ENCODE results near the gene BUB1B.

BUB1B gene

DNA sequence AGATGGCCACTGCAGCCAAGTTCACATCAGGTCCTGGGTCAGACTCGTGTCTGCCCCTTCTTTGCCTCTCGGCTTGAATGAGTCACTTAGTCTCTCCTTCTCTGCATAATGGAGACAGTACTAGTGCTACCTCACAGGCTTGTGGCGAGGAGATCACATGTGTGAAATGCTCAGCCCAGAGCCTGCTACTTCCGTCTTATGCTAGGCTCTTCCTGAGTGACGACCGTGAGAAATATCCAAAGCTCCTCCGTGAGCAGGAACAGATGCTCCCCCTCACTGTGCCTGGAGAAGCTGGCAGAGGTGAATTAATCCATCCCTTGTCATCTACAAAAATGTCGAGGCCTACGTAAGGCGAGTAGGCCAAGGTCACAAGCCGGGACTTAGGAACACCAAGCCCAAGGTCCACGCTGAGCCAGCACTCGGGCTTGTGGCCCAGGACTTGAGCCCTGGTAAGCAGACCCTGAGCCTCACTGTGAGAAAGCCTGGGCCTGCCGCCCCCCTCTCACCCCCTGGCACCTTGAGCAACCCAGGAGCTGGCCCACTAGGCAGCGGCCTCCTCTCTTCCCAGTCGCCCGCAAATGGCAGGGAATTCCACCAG, 95.9 kb downstream of the BUB1B start:
- ATAC-seq (ENCODE audit: low read depth) = no peak
- DNase-seq (ENCODE audit: low spot score) = no peak

DNA sequence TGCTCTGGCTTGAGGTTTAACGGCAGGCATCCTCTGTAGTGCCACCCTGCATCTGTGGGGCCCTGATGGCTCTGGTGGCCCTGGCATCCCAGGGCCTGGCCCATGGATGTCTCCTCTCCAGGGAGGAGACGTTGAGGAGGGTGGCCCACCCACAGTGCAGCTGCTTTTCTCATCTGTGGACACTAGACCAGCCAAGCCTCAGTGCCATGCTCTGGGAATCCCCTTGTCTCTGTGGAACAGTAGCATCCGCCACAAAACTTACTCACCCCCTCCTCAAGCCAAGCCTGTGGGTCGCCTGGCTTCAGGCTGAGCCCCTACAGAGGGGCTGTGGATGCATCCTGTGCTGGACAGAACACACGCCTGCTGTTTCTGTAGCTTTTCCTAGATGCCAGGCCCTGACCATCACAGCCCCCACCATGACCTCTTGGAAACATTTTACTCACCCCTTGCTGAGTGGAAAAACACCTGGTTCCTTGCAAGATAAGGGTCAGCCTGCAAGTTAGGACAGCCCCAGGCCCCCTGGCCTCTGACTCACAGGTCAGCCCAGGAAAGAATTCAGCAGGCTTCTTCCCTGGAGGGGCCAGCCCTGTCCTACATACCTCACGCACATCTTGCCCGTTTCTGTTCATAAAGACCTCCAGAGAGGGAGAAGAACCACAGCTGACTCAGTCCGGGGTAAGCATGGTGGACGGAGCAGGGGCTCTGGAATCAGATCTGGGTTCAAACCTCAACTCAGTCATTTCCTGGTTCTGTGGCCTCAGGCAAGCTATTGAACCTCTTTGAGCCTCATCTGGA, 97.0 kb downstream of the BUB1B start:
- no peaks in the 10 kb centered on the region for H3K9me3 ChIP-seq (ENCODE audit: severe bottlenecking)
- peaks cover 12% of the 10 kb centered on the region for H3K36me3 ChIP-seq (ENCODE audit: low read depth)
- H3K4me1 ChIP-seq (ENCODE audit: insufficient read depth, poor library complexity, severe bottlenecking) = peaks cover 9% of the 10 kb centered on the region
- no peaks in the 10 kb centered on the region for H3K27me3 ChIP-seq (ENCODE audit: insufficient read depth, poor library complexity, severe bottlenecking)
- no peak for DNase-seq (ENCODE audit: low spot score)
- TF ChIP-seq, protein P1, sequence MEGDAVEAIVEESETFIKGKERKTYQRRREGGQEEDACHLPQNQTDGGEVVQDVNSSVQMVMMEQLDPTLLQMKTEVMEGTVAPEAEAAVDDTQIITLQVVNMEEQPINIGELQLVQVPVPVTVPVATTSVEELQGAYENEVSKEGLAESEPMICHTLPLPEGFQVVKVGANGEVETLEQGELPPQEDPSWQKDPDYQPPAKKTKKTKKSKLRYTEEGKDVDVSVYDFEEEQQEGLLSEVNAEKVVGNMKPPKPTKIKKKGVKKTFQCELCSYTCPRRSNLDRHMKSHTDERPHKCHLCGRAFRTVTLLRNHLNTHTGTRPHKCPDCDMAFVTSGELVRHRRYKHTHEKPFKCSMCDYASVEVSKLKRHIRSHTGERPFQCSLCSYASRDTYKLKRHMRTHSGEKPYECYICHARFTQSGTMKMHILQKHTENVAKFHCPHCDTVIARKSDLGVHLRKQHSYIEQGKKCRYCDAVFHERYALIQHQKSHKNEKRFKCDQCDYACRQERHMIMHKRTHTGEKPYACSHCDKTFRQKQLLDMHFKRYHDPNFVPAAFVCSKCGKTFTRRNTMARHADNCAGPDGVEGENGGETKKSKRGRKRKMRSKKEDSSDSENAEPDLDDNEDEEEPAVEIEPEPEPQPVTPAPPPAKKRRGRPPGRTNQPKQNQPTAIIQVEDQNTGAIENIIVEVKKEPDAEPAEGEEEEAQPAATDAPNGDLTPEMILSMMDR (IDR thresholded peaks at IDR 0.05; ENCODE audit: poor library complexity, severe bottlenecking) = no peak
- H3K27ac ChIP-seq (ENCODE audit: poor library complexity, severe bottlenecking) = peak overlapping the region; percentile 25
- H3K4me3 ChIP-seq (ENCODE audit: severe bottlenecking) = no peak overlapping the region
- ATAC-seq (ENCODE audit: low read depth) = peak; percentile 42

More for the DNA sequence above, 95.9 kb downstream of the BUB1B start:
- no peak overlapping the region for H3K4me3 ChIP-seq (ENCODE audit: severe bottlenecking)
- H3K36me3 ChIP-seq (ENCODE audit: low read depth) = peaks cover 5% of the 10 kb centered on the region
- H3K9me3 ChIP-seq (ENCODE audit: severe bottlenecking) = no peaks in the 10 kb centered on the region
- H3K27me3 ChIP-seq (ENCODE audit: insufficient read depth, poor library complexity, severe bottlenecking) = no peaks in the 10 kb centered on the region
- TF ChIP-seq, protein P1 (IDR thresholded peaks at IDR 0.05; ENCODE audit: poor library complexity, severe bottlenecking) = no peak
- H3K27ac ChIP-seq (ENCODE audit: poor library complexity, severe bottlenecking) = no peak overlapping the region
- peaks cover 9% of the 10 kb centered on the region for H3K4me1 ChIP-seq (ENCODE audit: insufficient read depth, poor library complexity, severe bottlenecking)

DNA sequence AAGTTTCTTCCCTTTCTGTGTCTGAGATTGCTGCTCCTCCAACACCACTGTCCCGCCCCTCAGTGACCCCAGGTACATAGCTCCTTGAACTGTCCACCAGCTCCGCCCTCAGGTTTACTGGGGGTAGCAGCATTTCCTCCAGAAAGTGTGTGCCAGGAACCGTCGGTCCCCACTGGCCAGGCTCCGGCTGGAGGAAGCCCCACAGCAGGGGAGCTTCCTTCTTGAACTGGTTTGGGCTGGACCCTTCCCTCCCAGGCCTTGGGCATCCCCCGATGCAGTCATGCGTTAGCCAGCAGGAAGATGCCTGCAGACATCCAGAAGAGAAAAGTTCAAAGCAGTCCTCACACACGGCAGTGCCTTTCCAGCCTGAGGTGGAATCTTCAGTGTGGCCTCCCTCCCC, 97.7 kb downstream of the BUB1B start:
- TF ChIP-seq, protein P1 (IDR thresholded peaks at IDR 0.05; ENCODE audit: poor library complexity, severe bottlenecking) = no peak
- ATAC-seq (ENCODE audit: low read depth) (no peak), DNase-seq (ENCODE audit: low spot score) (no peak)
- H3K9me3 ChIP-seq (ENCODE audit: severe bottlenecking) = no peaks in the 10 kb centered on the region
- H3K4me1 ChIP-seq (ENCODE audit: insufficient read depth, poor library complexity, severe bottlenecking) = peaks cover 9% of the 10 kb centered on the region
- H3K27me3 ChIP-seq (ENCODE audit: insufficient read depth, poor library complexity, severe bottlenecking) = no peaks in the 10 kb centered on the region
- peaks cover 12% of the 10 kb centered on the region for H3K36me3 ChIP-seq (ENCODE audit: low read depth)
- no peak overlapping the region for H3K4me3 ChIP-seq (ENCODE audit: severe bottlenecking)
- H3K27ac ChIP-seq (ENCODE audit: poor library complexity, severe bottlenecking) = peak overlapping the region; percentile 25

DNA sequence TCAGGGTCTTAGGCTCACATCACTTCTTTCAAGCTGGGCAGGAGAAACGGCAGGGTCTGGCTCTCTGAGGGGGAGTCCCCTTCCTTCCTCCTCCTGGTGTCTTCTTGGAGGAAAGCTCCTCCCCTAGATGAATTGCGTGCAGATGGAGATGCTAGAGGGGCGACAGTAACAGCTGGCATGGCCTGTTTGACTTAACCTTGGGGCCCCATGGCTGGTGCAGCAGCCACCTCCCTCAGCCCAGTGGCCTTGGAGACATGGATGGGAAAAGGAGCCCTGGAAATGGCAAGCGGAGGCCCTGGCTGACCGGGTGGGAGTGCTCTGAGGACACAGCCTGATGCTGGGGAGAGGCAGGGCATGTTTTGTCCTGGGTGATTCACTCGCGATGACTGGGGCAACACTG, 98.2 kb downstream of the BUB1B start:
- peak overlapping the region; percentile 25 for H3K27ac ChIP-seq (ENCODE audit: poor library complexity, severe bottlenecking)
- no peaks in the 10 kb centered on the region for H3K27me3 ChIP-seq (ENCODE audit: insufficient read depth, poor library complexity, severe bottlenecking)
- H3K4me1 ChIP-seq (ENCODE audit: insufficient read depth, poor library complexity, severe bottlenecking) = peaks cover 9% of the 10 kb centered on the region
- peaks cover 12% of the 10 kb centered on the region for H3K36me3 ChIP-seq (ENCODE audit: low read depth)
- TF ChIP-seq, protein P1 (IDR thresholded peaks at IDR 0.05; ENCODE audit: poor library complexity, severe bottlenecking) = no peak
- no peak overlapping the region for H3K4me3 ChIP-seq (ENCODE audit: severe bottlenecking)
- H3K9me3 ChIP-seq (ENCODE audit: severe bottlenecking) = no peaks in the 10 kb centered on the region
- ATAC-seq (ENCODE audit: low read depth) (no peak), DNase-seq (ENCODE audit: low spot score) (no peak)

All from RWPE2 (cell line).